ENCODE data around the gene RAB3C.

Gene RAB3C

GRCh38 chr5:58810086-58810485 lies 227.2 kb downstream of the RAB3C start:
- no peak for DNase-seq (ENCODE audit: extremely low read depth, low read depth)
- TF ChIP-seq, protein P1, sequence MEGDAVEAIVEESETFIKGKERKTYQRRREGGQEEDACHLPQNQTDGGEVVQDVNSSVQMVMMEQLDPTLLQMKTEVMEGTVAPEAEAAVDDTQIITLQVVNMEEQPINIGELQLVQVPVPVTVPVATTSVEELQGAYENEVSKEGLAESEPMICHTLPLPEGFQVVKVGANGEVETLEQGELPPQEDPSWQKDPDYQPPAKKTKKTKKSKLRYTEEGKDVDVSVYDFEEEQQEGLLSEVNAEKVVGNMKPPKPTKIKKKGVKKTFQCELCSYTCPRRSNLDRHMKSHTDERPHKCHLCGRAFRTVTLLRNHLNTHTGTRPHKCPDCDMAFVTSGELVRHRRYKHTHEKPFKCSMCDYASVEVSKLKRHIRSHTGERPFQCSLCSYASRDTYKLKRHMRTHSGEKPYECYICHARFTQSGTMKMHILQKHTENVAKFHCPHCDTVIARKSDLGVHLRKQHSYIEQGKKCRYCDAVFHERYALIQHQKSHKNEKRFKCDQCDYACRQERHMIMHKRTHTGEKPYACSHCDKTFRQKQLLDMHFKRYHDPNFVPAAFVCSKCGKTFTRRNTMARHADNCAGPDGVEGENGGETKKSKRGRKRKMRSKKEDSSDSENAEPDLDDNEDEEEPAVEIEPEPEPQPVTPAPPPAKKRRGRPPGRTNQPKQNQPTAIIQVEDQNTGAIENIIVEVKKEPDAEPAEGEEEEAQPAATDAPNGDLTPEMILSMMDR (IDR thresholded peaks at IDR 0.05; ENCODE audit: low read depth, low read length), result no peak

- TF ChIP-seq, protein P1 (IDR thresholded peaks at IDR 0.05; ENCODE audit: low read depth, low read length), result no peak
- no peak for DNase-seq (ENCODE audit: extremely low read depth, low read depth)
These were observed 231.0 kb downstream of the RAB3C start for GRCh38 chr5:58813855-58814254.

DNA sequence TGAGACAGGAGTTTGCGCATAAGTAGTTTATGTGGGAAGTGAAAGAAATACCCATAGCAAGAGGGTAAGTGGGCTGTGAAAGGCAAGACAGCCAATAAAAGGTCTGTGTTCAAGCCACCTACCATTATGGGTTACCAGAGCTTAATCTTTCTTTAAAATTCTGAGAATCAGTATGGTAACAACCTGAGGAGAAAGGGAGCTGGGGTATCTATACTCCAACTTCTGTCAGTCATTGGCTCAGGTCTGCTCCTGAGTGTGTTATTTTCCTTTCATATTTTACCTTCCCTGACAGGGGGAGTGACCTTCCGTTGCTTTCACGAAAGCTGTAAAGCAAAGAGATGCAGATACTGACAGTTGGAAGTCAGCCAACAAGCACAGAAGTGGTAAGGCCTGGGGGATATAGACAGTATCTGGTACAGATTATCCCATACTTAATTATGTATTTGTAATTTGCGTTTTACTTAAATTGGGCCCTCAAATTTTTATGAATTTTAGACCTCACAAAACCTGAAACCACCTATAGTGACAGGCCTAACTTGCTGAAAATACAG lies 233.4 kb downstream of the RAB3C start:
- no peak for DNase-seq (ENCODE audit: extremely low read depth, low read depth)
- TF ChIP-seq, protein P1 (IDR thresholded peaks at IDR 0.05; ENCODE audit: low read depth, low read length), result no peak

- DNase-seq (ENCODE audit: extremely low read depth, low read depth), result no peak
- TF ChIP-seq, protein P1 (IDR thresholded peaks at IDR 0.05; ENCODE audit: low read depth, low read length), result no peak
These were observed 235.6 kb downstream of the RAB3C start for GRCh38 chr5:58818465-58818864.

DNA sequence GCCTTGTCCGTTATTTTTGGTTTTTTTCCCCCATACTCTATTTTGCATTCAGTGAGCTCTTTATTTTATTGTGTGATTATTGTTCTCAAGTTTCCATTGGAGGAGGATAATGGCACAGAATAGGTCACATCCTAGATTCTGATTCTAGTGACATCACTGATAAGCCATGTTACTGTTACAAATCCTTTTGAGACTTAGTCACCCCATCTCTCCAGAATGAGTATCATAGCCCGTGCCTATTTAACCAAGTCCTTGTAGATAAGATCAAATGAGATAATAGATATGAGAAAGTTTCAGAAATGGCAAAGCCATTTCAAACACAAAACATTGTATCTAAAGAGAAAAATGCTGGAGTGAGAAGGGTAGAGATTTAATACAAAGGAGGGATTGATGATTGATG lies 242.6 kb downstream of the RAB3C start:
- TF ChIP-seq, protein P1 (IDR thresholded peaks at IDR 0.05; ENCODE audit: low read depth, low read length), result no peak

GRCh38 chr5:58825899-58826298 lies 243.0 kb downstream of the RAB3C start:
- TF ChIP-seq, protein P1 (IDR thresholded peaks at IDR 0.05; ENCODE audit: low read depth, low read length), result no peak
- DNase-seq (ENCODE audit: extremely low read depth, low read depth), result no peak

More for the DNA sequence above, 242.6 kb downstream of the RAB3C start:
- DNase-seq (ENCODE audit: extremely low read depth, low read depth), result no peak

DNA sequence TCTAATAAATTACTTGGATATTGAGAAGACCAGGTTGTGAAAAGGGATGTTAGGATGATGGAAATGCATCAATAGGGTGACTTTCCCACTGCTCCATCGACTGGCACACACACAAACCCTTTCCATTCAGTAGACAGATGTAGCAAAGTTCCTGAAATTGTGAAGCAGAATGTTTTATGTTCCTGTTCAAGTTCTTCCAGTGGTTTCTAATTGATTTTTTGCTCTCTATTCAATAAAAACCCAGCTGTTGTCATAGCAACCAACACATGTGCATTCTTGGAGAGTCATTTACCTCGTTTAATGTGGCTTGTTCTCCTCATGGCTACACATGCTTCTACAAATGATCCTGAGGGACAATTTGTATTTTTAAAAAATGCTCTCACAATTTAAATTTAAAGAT lies 244.6 kb downstream of the RAB3C start:
- no peak for DNase-seq (ENCODE audit: extremely low read depth, low read depth)
- TF ChIP-seq, protein P1 (IDR thresholded peaks at IDR 0.05; ENCODE audit: low read depth, low read length), result no peak

All from AG09319 (cell line).